SH-SY5Y (cell line): Measurements from ENCODE around the gene OR7A17.

Experiments
- GATA2 ChIP-seq: IDR thresholded peaks from 2 replicates; pipeline ENCODE4 v1.6.1; 2011; ENCODE audit warnings: mild to moderate bottlenecking, low read depth, low read length
- GATA3 ChIP-seq: IDR thresholded peaks from 2 replicates; pipeline ENCODE4 v1.6.1; 2011; ENCODE audit warnings: low read depth, mild to moderate bottlenecking, low read length, moderate library complexity

OR7A17 gene

GRCh38 chr19:14886032-14886431, at the start of gene OR7A17:
Gene OR7A17, minus strand, starts transcription at chr19:14886132. Its CDS starts 4,777 bp downstream, at chr19:14881355.
- TF ChIP-seq GATA3, result no peak
- no peak for TF ChIP-seq GATA2

DNA sequence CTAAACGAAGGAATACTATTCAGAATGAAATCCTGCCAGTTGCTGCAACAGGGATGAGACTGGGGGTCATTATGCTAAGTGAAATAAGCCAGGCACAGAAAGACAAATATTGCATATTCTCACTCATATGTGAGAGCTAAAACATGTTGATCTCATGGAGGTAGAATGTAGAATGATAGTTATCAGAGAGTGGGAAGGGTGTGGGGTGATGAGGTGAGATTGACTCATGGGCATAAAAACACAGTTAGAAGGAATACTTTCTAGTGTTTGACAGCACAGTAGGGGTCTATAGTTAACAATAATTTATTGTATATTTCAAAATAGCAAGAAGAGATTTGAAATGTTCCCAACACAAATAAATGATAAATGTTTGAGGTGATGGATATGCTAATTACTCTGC, 47.6 kb upstream of the OR7A17 start:
- no peak for TF ChIP-seq GATA2
- no peak for TF ChIP-seq GATA3

- TF ChIP-seq GATA2, result no peak
- TF ChIP-seq GATA3, result no peak
These were observed 30.9 kb upstream of the OR7A17 start for GRCh38 chr19:14916848-14917247.

- no peak for TF ChIP-seq GATA3
- no peak for TF ChIP-seq GATA2
These were observed 29.2 kb upstream of the OR7A17 start for GRCh38 chr19:14915116-14915515.

DNA sequence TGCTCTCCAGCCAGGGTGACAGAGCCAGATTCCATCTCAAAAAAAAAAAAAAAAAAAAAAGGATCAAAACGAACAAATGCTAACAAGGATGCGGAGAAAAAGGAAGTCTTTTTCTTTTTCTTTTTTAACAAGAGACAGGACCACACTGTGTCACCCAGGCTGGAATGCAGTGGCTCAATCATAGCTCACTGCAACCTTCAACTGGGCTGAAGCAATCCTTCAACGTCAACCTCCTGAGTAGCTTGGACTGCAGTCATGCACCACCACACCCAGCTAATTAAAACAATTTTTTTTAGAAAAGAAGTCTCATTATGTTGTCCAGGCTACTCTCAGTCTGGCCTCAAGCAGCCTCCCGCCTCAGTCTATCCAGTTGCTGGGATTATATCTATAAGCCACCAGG, 20.8 kb upstream of the OR7A17 start:
- TF ChIP-seq GATA3 (no peak), GATA2 (no peak)

GRCh38 chr19:14901675-14902260, 15.8 kb upstream of the OR7A17 start:
- no peak for TF ChIP-seq GATA2
- no peak for TF ChIP-seq GATA3

- TF ChIP-seq GATA2, result no peak
- no peak for TF ChIP-seq GATA3
These were observed 4.9 kb upstream of the OR7A17 start for GRCh38 chr19:14890643-14891379.

GRCh38 chr19:14889994-14890642, 4.2 kb upstream of the OR7A17 start:
- TF ChIP-seq GATA3 (no peak), GATA2 (no peak)

DNA sequence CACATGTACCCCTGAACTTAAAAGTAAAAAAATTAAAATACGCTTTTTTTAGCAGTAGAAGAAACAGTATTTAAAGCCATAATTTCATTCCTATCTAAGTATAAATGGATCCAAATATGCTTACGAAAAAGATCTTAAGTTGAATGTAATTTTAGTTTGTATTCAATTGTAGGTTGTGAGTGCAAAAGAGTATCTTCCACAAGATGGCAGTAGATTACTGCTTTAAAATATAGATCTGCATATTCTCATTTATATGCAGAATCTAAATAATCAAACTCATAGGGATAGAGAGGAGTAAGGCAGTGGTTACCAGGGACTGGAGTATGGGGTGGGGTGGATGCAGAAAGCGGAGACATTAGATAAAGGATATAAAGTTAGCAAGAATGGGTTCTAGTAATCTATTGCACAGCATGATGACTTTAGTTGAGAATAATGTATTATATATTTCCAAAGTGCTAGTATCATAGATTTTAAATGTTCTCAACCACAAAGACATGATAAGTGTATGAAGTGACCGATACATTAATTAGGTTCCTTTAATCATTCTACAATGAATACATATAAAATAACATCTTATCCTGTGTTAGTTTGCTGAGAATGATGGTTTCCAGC, 14.2 kb downstream of the OR7A17 start:
- TF ChIP-seq GATA2, result no peak
- no peak for TF ChIP-seq GATA3

DNA sequence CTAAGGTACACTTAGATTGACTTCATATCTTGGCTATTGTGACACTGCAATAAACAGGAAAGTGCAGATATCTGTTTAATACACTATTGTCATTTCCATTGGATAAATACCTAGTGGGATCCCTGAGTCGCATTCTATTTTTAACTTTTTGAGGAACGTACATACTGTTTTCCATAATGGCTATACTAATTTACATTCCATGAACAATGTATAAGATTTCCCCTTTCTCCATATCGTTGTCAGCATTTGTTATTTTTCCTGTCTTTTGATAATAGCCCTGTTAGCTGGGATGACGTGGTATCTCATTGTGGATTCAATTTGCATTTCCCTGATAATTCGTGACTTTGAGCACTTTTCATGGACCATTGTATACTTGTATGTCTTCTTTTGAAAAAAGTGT, 17.4 kb downstream of the OR7A17 start:
- TF ChIP-seq GATA2, result no peak
- no peak for TF ChIP-seq GATA3

DNA sequence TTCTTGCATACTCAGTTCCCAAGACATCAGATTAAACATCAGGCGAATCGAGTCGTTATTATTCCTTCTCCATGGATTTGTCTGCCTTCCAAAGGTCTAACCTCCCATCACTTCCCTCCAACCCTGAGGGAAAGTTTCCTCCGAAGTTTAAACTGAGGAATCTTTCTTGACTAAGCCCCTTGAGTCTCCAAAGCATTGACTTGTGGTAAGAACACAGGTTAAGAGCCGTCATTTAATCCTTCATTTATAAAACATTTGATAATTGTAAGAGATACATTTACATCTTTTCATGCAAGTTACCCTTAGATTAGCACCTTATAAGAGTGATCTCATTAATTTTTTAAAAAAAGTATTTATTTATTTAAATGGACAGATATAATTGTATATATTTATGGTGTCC, 37.1 kb downstream of the OR7A17 start, which contains the start of gene OR7A10:
TSS of gene OR7A10 (minus strand) at position 101 of the 400 bp plus-strand sequence. CDS start 7,045 bp downstream, outside the sequence.
- no peak for TF ChIP-seq GATA3
- no peak for TF ChIP-seq GATA2

DNA sequence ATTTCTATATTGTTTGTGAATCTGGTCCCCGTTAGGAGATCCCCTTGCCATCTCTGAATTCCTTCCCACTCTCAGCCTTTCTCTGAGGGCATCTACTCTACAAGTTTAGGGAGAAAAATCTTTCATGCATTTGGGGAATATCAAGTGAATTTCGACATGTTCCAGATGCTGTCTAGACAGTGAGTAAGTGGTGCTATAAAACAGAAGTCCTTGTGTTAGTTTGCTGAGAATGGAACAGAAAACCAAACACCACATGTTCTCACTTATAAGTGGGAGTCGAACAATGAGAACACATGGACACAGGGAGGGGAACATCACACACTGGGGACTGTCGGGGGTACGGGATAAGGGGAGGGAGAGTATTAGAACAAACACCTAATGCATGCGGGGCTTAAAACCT, 42.4 kb downstream of the OR7A17 start:
- TF ChIP-seq GATA3 (no peak), GATA2 (no peak)

DNA sequence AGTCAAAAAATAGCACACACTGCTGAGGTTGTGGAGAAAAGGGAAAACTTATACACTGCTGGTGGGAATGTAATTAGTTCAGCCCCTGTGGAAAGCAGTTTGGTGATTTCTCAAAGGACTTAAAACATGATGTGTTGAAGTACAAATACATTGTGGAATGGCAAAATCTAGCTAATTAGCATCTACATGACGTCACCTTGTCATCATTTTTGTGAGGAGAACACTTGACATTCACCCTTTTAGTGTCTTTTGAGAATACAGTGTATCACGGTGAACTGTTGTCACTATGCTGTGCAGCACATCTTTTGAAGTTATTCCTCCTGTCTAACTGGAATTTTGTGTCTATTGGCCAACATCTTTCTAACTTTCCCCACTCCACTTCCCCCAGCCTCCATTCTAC, 42.8 kb downstream of the OR7A17 start:
- no peak for TF ChIP-seq GATA3
- no peak for TF ChIP-seq GATA2

DNA sequence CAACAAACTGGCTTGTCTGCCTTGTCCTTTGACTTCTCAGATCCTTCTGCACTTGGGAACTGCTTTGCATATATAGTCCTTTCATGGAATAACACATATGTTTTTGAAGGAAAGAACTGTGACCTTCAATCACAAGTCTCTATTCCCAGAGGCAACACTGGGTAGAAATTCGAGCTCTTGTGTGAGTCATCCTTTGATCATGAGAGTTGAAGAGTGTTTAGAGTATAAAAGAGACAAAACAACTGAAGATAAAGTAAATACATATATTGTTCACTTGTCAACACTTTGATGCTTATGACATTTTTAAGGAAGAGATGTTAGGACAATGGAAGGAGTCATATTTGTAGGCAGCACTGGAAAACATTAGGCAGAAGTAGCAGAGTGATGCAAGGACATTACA, 45.7 kb downstream of the OR7A17 start:
- TF ChIP-seq GATA3, result no peak

- TF ChIP-seq GATA2 (no peak), GATA3 (no peak)
These were observed 48.5 kb downstream of the OR7A17 start for GRCh38 chr19:14837391-14837790.

DNA sequence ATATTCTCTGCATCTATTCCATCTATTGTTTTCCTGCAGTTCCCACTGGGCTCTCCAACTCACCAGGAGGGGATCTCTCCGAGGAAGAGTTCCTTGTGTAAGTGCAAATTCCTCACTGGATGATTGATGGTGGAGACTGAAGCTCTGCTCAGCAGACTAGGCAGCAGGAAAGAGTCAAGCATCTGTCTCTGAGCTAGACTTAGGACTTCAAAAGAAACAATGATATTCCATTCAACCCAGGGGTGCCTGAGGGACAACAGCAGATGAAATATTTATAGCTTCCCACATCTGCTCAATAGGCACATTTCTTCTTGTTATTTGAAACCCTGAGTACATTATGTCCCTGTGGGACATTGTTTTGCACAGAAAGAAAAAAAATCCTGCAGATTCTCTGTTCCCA, 50.9 kb downstream of the OR7A17 start, which contains the start of the genes OR7A5 and OR7C1:
TSS of gene OR7A5 (minus strand) at position 175 of the 400 bp plus-strand sequence. CDS start 6,944 bp downstream, outside the sequence.
TSS of gene OR7C1 (minus strand) at position 175 of the 400 bp plus-strand sequence. CDS start 35,049 bp downstream, outside the sequence.
- no peak for TF ChIP-seq GATA2
- no peak for TF ChIP-seq GATA3
